IPS-15b (cell line): Measurements from ENCODE around the gene PRICKLE3.
"Not testable (repeated sequence)": the region's sequence is repeated elsewhere in the genome, so short reads cannot be mapped to it uniquely, and the experiment has no call there.

Experiments
- H3K27me3 ChIP-seq: one replicate; pipeline ENCODE4 v1.6.1; 2013; ENCODE audit warnings: low read length; ENCODE audit not compliant: control insufficient read depth, insufficient read depth
- H3K36me3 ChIP-seq: one replicate; pipeline ENCODE4 v1.6.1; 2013; ENCODE audit warnings: low read length; ENCODE audit not compliant: control insufficient read depth, insufficient read depth
- H3K4me1 ChIP-seq: one replicate; pipeline ENCODE4 v1.6.1; 2013; ENCODE audit warnings: mild to moderate bottlenecking, low read length; ENCODE audit not compliant: control insufficient read depth, insufficient read depth
- H3K4me3 ChIP-seq: one replicate; pipeline ENCODE4 v1.5.1; 2013; ENCODE audit warnings: low read depth, low read length
- H3K9ac ChIP-seq: one replicate; pipeline ENCODE4 v1.6.1; 2013; ENCODE audit warnings: low read depth, mild to moderate bottlenecking, low read length
- H3K9me3 ChIP-seq: one replicate; pipeline ENCODE4 v1.6.1; 2013; ENCODE audit warnings: mild to moderate bottlenecking, low read length; ENCODE audit not compliant: control insufficient read depth, insufficient read depth

PRICKLE3 gene

DNA sequence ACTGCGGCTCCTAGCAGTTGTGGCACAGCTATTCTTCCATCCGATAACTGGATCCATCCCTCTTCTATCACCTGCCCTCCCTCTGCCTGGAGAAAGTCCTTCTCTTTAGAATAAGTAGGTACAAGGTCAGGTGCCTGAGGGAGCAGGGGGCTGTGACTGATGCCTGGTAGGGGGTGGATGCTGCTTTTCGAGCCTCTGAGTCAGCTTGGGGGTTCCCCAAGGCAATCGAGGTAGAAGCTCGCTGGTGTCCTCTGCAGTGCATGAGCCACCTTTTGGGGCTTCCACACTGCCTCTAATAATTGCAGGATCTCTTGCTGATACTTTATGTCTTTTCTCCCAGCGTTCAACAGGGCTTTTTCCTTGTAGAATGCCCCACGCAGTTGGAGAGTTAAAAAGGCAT, 43.0 kb downstream of the PRICKLE3 start:
- not testable (repeated sequence) for H3K27me3 ChIP-seq, H3K4me1 ChIP-seq

DNA sequence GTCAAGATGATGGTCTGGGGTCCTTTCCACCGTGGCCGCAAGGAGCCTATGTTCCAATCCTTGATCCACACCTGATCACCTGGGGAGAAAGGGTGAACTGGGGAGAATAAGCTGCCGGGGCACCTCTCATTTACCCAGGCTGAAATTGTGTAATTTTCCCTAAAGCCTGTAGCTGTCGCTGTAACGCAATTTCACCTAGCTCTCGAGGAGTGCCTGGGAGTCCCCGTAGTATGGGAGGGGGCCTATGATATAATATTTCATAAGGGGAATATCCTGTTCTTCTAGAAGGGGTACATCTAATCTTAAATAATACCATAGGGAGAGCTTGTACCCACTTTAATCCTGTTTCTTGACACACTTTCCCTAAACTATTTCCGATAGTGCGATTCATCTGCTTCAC, 43.9 kb downstream of the PRICKLE3 start:
- not testable (repeated sequence) for H3K27me3 ChIP-seq, H3K9ac ChIP-seq, H3K4me1 ChIP-seq, H3K9me3 ChIP-seq, H3K36me3 ChIP-seq, H3K4me3 ChIP-seq

More for the DNA sequence above, 43.0 kb downstream of the PRICKLE3 start:
- H3K36me3 ChIP-seq, H3K4me3 ChIP-seq, H3K9ac ChIP-seq, H3K9me3 ChIP-seq: not testable (repeated sequence)

DNA sequence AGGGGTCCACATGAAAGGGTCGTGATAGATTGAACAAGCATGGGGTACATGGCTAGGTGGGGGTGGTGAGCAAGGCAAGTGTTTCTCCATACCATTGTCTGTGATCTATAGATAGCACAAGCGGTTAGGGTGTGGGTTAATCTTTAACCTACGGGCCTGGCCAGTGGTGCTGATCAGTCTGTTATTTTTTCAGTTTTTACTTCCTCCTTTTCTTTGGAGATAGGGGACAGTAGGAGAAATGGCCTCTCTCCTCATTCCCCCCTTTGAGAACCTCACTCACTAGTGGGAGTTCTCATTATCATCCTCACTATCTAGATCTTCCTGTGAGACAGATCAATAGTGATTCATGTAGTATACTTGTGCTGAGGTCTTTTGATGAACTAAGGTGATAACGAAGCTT, 46.5 kb downstream of the PRICKLE3 start:
- H3K9ac ChIP-seq: no peak overlapping the region
- H3K27me3 ChIP-seq: no peaks in the 10 kb centered on the region
- H3K9me3 ChIP-seq: peaks cover 4% of the 10 kb centered on the region
- no peak overlapping the region for H3K4me3 ChIP-seq
- no peaks in the 10 kb centered on the region for H3K36me3 ChIP-seq
- no peaks in the 10 kb centered on the region for H3K4me1 ChIP-seq

DNA sequence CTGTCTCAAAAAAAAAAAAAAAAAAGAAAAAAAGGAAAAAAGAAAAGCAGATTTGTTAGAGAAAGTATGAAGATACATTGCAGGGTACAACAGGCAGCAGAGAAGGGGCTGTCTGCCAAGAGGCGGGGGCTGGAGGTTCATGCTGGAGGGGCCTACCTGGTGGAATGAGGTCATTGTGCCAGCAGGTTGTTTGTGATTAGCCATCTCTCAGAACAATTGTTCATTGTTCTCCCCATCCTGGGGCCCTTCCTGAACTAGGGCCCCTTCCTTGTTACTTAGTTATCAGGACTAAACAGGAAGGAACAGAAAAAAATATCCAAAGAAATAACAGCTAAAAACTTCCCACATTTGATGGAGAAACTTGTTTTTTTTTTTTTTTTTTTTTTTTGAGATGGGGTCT, 48.7 kb downstream of the PRICKLE3 start:
- H3K4me1 ChIP-seq: no peaks in the 10 kb centered on the region
- peaks cover 4% of the 10 kb centered on the region for H3K9me3 ChIP-seq
- no peak overlapping the region for H3K4me3 ChIP-seq
- no peaks in the 10 kb centered on the region for H3K27me3 ChIP-seq
- H3K36me3 ChIP-seq: no peaks in the 10 kb centered on the region
- no peak overlapping the region for H3K9ac ChIP-seq

DNA sequence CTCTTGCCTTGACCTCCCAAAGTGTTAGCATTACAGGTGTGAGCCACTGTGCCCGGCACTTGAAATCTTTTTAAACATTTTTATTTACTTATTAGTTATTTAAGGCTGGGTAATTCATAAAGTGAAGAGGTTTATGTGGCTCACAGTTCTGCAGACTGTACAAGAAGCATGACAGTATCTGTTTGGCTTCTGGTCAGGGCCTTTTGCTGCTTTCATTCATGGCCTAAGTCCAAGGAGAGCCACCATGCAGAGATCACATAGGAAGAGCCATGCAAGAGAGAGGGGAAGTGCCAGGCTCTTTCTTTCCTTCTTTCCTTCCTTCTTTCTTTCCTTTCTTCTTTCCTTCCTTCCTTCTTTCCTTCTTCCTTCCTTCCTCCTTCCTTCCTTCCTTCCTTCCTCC, 52.4 kb downstream of the PRICKLE3 start:
- Histone ChIP-seq H3K36me3 (no peaks in the 10 kb centered on the region), H3K9ac (no peak overlapping the region), H3K27me3 (no peaks in the 10 kb centered on the region), H3K4me3 (no peak overlapping the region), H3K4me1 (no peaks in the 10 kb centered on the region), H3K9me3 (no peaks in the 10 kb centered on the region)

DNA sequence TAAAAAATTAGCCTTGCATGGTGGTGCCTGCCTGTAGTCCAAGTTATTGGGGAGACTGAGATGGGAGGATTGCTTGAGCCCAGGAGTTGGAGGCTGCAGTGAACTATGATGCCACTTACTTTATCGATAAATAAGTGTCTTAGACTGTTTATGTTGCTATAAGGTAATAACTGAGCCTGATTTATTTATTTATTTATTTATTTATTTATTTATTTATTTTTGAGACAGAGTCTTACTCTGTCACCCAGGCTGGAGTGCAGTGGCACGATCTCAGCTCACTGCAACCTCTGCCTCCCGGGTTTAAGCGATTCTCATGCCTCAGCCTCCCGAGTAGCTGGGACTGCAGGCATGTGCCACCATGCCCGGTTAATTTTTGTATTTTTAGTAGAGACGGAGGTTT, 53.9 kb downstream of the PRICKLE3 start:
- not testable (repeated sequence) for H3K4me3 ChIP-seq

DNA sequence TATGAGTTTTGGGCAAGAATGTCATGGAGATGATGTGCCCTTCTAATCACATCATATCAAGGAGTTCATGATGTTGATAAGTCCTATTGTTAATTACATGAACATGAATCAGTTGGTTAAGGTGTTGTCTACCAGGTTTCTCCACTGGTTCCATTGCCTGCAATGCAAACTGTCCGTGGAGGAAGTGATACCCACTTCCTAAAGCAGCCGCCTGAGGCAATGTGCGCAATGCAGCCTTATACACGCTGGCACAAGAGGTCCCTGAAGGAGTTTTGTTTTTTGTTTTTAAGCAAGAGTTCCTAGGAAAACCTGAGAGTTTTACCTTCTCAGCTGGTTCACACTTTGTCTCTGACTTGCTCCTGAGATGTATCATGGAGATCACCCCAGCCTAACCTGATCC, 56.7 kb downstream of the PRICKLE3 start:
- Histone ChIP-seq H3K36me3 (no peaks in the 10 kb centered on the region), H3K9me3 (no peaks in the 10 kb centered on the region)

More for the DNA sequence above, 53.9 kb downstream of the PRICKLE3 start:
- H3K4me1 ChIP-seq, H3K27me3 ChIP-seq, H3K9me3 ChIP-seq, H3K9ac ChIP-seq, H3K36me3 ChIP-seq: not testable (repeated sequence)

DNA sequence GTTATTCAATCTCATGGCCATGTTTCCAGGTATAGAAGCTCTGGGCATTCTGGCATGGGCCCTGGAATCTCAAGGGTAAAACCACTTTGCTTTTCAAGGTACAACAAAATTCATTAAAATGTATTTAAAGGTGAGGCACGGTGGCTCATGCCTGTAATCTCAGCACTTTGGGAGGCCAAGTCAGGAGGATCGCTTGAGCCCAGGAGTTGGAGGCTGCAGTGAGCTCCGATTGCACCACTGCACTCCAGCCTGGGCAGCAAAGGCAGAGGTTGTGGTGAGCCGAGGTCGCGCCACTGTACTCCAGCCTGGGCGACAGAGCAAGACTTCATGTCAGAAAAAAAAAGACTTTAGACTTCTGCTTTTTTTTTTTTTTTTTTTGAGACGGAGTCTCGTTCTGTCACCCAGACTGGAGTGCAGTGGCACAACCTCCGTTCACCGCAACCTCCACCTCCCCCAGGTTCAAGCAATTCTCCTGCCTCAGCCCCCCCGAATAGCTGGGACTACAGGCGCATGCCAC, 58.4 kb downstream of the PRICKLE3 start:
- not testable (repeated sequence) for H3K9me3 ChIP-seq, H3K27me3 ChIP-seq, H3K9ac ChIP-seq, H3K4me3 ChIP-seq, H3K4me1 ChIP-seq, H3K36me3 ChIP-seq

More for the DNA sequence above, 56.7 kb downstream of the PRICKLE3 start:
- no peaks in the 10 kb centered on the region for H3K4me1 ChIP-seq
- H3K27me3 ChIP-seq: no peaks in the 10 kb centered on the region
- H3K4me3 ChIP-seq: no peak overlapping the region
- H3K9ac ChIP-seq: no peak overlapping the region
